ENCODE results near the gene LMAN2L. TPM values are rescaled to one million over a fixed set of nuclear protein-coding genes. Genes with fewer than 3 reads are reported as not detected.

Gene LMAN2L
- total and polyA plus RNA-seq, 2 donors (not counting 1 experiment from before 2014, with no cell fraction given): 5.7 to 10.7 TPM

DNA sequence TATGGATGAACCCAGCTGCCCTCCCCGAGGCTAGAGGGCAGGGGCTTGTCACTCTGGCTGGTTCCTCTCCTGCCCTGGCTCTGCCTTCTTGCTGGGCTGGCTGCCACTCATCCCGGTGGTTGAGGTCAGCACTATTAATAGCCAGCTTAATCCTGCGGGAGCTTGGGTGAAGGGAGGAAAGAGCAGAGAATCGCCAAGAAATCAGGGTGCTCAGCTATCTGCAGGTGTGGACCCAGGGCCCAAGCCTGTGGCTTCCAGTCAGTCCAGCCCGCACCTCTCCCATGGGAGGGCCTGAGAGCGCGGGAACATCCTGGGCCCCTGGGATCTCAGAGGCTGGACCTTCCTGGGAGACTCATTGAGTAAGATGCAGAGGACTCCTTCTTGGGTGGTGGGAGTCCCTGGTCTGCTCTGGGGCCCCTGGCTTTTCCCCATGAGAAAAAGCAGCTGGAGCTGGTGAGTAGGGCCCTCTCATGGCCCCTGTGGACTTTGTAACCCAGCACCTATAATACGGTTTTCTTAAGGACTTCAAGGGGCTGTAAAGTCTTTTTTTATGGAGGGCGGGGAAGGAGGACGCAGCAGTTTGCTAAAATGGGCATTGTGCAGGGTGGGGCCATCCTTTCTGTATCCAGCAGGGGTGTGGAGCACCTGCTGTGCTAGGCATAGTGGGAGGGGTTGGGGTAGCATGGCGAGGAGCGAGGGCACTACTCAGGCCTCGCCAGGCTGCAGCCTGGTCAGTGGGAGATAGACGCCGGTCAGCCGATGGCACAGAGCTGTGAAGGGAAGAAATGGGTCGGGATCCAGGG, 48.8 kb upstream of the LMAN2L start:
- no peak overlapping the region for H2AFZ ChIP-seq (ENCODE audit: insufficient read depth, low read depth, low read length, poor library complexity, severe bottlenecking)
- H3K36me3 ChIP-seq (replicated peaks in 1 of 2; ENCODE audit: control extremely low read depth in 1 of 2, control insufficient read depth in 1 of 2, extremely low read depth in 1 of 2, insufficient read depth in 2 of 2, low read length in 1 of 2): no peaks in the 10 kb centered on the region
- Mint-ChIP-seq H3K4me1 (peaks cover 1% of the 10 kb centered on the region), H3K9me3 (ENCODE audit: insufficient read depth) (no peaks in the 10 kb centered on the region), H3K27ac (no peak overlapping the region), H3K4me3 (no peak overlapping the region), H3K27me3 (no peaks in the 10 kb centered on the region)
- no peaks in the 10 kb centered on the region for H3K9me3 ChIP-seq (ENCODE audit: control extremely low read depth in 1 of 3, control insufficient read depth in 2 of 3, insufficient read depth in 1 of 3, low read length in 2 of 3)
- CTCF ChIA-PET: no interaction called here
- H3K4me2 ChIP-seq (replicated peaks; ENCODE audit: low read depth, low read length, poor library complexity, severe bottlenecking): no peak overlapping the region
- intact Hi-C loops (cut with micrococcal nuclease): no loop called here
- no peak overlapping the region for H3K27ac ChIP-seq (ENCODE audit: low read length in 2 of 2)
- whole genome bisulfite sequencing (ENCODE audit: insufficient coverage): 91% methylated on average over 16 of the region's 17 CpGs
- TF ChIP-seq, protein P1, sequence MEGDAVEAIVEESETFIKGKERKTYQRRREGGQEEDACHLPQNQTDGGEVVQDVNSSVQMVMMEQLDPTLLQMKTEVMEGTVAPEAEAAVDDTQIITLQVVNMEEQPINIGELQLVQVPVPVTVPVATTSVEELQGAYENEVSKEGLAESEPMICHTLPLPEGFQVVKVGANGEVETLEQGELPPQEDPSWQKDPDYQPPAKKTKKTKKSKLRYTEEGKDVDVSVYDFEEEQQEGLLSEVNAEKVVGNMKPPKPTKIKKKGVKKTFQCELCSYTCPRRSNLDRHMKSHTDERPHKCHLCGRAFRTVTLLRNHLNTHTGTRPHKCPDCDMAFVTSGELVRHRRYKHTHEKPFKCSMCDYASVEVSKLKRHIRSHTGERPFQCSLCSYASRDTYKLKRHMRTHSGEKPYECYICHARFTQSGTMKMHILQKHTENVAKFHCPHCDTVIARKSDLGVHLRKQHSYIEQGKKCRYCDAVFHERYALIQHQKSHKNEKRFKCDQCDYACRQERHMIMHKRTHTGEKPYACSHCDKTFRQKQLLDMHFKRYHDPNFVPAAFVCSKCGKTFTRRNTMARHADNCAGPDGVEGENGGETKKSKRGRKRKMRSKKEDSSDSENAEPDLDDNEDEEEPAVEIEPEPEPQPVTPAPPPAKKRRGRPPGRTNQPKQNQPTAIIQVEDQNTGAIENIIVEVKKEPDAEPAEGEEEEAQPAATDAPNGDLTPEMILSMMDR (IDR thresholded peaks at IDR 0.05): no peak
- TF ChIP-seq EZH2 (IDR thresholded peaks at IDR 0.05; ENCODE audit: borderline replicate concordance, insufficient read depth, low read depth, low read length, poor library complexity, severe bottlenecking): no peak
- POLR2A ChIA-PET: interaction anchor here (0.6 kb wide), 1 partner anchor 9 kb away, joined by 5 read pairs; no protein-coding TSS in a partner anchor
- no peaks in the 10 kb centered on the region for H3K4me1 ChIP-seq (ENCODE audit: control insufficient read depth in 2 of 2, insufficient read depth in 2 of 2, low read length in 2 of 2)
- no peak for ATAC-seq (ENCODE audit: low read depth)
- DNase-seq: no peak
- no peak overlapping the region for H3K9ac ChIP-seq (ENCODE audit: low read length)
- no peak overlapping the region for H3K4me3 ChIP-seq (ENCODE audit: control extremely low read depth in 1 of 5, extremely low read depth in 1 of 5, insufficient read depth in 1 of 5, low read depth in 2 of 5, low read length in 4 of 5)
- peaks cover 18% of the 10 kb centered on the region for H4K20me1 ChIP-seq (ENCODE audit: control insufficient read depth, insufficient read depth, low read length, poor library complexity, severe bottlenecking)
- no peaks in the 10 kb centered on the region for H3K27me3 ChIP-seq (replicated peaks in 1 of 4; ENCODE audit: control extremely low read depth in 1 of 4, control insufficient read depth in 3 of 4, insufficient read depth in 4 of 4, low read length in 3 of 4)
- H3K79me2 ChIP-seq (ENCODE audit: control insufficient read depth, insufficient read depth, low read length): peaks cover 29% of the 10 kb centered on the region

DNA sequence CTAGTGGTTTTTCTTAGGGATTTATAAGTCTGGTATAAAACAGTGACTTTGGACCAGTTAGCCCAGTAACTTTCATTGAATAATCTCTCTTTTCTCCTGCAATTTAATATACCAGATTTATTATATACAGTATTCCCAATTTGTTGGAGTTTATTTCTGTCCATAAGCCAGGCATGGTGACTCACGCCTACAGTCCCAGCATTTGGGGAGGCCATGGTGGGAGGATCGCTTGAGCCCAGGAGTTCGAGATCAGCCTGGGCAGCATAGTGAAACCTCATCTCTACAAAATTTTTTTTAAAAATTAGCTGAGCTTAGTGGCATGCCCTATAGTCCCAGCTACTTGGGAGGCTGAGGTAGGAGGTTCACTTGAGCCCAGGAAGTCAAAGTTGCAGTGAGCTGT, 47.5 kb upstream of the LMAN2L start:
- Mint-ChIP-seq H3K4me1 (peaks cover 1% of the 10 kb centered on the region), H3K27ac (no peak overlapping the region), H3K27me3 (no peaks in the 10 kb centered on the region), H3K4me3 (no peak overlapping the region), H3K9me3 (ENCODE audit: insufficient read depth) (no peaks in the 10 kb centered on the region)
- H3K4me2 ChIP-seq (replicated peaks; ENCODE audit: low read depth, low read length, poor library complexity, severe bottlenecking): no peak overlapping the region
- 100% methylated on average over 1 of the region's 3 CpGs for WGBS (ENCODE audit: insufficient coverage)
- H3K36me3 ChIP-seq (replicated peaks in 1 of 2; ENCODE audit: control extremely low read depth in 1 of 2, control insufficient read depth in 1 of 2, extremely low read depth in 1 of 2, insufficient read depth in 2 of 2, low read length in 1 of 2): peaks cover 0 to 2% of the 10 kb centered on the region in 2 experiments
- DNase-seq (no peak), ATAC-seq (ENCODE audit: low read depth) (no peak)
- H3K79me2 ChIP-seq (ENCODE audit: control insufficient read depth, insufficient read depth, low read length): peaks cover 35% of the 10 kb centered on the region
- no peaks in the 10 kb centered on the region for H3K27me3 ChIP-seq (replicated peaks in 1 of 4; ENCODE audit: control extremely low read depth in 1 of 4, control insufficient read depth in 3 of 4, insufficient read depth in 4 of 4, low read length in 3 of 4)
- no peak overlapping the region for H3K4me3 ChIP-seq (ENCODE audit: control extremely low read depth in 1 of 5, extremely low read depth in 1 of 5, insufficient read depth in 1 of 5, low read depth in 2 of 5, low read length in 4 of 5)
- no peaks in the 10 kb centered on the region for H3K4me1 ChIP-seq (ENCODE audit: control insufficient read depth in 2 of 2, insufficient read depth in 2 of 2, low read length in 2 of 2)
- H3K9me3 ChIP-seq (ENCODE audit: control extremely low read depth in 1 of 3, control insufficient read depth in 2 of 3, insufficient read depth in 1 of 3, low read length in 2 of 3): no peaks in the 10 kb centered on the region
- POLR2A ChIA-PET: no interaction called here
- peaks cover 28% of the 10 kb centered on the region for H4K20me1 ChIP-seq (ENCODE audit: control insufficient read depth, insufficient read depth, low read length, poor library complexity, severe bottlenecking)
- H3K9ac ChIP-seq (ENCODE audit: low read length): no peak overlapping the region
- no peak overlapping the region for H2AFZ ChIP-seq (ENCODE audit: insufficient read depth, low read depth, low read length, poor library complexity, severe bottlenecking)
- H3K27ac ChIP-seq (ENCODE audit: low read length in 2 of 2): no peak overlapping the region
- TF ChIP-seq, protein P1 (IDR thresholded peaks at IDR 0.05): no peak
- no peak for TF ChIP-seq EZH2 (IDR thresholded peaks at IDR 0.05; ENCODE audit: borderline replicate concordance, insufficient read depth, low read depth, low read length, poor library complexity, severe bottlenecking)
- CTCF ChIA-PET: no interaction called here
- intact Hi-C loops (cut with micrococcal nuclease): no loop called here

All from B cell (primary cell).